Stimulated activated CD8-positive, alpha-beta memory T cell treated with anti-CD3 and anti-CD28 coated beads, Interleukin-7, amount 100 ng/mL, for 48 hours (primary cell): ENCODE measurements around the gene NVL.
"Not testable (repeated sequence)": the region's sequence is repeated elsewhere in the genome, so short reads cannot be mapped to it uniquely, and the experiment has no call there.

Experiments
- DNase-seq, 2 donors: peaks; one replicate each; pipeline ENCODE4 v3.0.0-alpha.2; 2020; ENCODE audit warnings: low read depth in 1 of 2; ENCODE audit errors: extremely low read depth in 1 of 2

The NVL gene

DNA sequence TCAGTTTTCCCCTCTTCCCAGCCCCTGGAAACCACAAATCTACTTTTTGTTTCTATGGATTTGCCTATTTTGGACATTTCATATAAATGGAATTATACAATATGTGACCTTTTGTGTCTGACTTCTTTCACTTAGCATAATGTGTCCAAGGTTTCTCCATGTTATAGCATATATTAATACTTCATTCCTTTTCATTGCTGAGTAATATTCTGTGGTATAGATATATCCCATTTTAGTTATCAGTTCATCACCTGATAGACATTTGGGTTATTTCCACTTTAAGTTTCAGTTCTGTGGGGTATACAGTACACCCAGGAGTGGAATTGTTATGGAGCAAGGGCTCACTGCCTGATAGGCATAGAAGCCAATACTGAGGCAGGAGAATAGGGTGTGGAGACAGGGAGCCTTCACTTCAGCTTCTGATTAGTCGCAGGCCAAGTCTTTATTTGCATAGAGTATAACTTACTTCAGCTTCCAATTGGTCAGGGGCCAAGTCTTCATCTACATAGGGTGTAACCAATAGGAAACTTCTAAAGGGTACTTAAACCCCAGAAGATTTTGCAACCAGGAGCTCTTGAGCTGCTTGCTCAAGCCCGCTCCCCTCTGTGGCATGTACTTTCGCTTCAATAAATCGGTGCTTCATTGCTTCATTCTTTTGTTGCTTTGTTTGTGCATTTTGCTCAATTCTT, 8.3 kb upstream of the NVL start:
- DNase-seq = no peak

DNA sequence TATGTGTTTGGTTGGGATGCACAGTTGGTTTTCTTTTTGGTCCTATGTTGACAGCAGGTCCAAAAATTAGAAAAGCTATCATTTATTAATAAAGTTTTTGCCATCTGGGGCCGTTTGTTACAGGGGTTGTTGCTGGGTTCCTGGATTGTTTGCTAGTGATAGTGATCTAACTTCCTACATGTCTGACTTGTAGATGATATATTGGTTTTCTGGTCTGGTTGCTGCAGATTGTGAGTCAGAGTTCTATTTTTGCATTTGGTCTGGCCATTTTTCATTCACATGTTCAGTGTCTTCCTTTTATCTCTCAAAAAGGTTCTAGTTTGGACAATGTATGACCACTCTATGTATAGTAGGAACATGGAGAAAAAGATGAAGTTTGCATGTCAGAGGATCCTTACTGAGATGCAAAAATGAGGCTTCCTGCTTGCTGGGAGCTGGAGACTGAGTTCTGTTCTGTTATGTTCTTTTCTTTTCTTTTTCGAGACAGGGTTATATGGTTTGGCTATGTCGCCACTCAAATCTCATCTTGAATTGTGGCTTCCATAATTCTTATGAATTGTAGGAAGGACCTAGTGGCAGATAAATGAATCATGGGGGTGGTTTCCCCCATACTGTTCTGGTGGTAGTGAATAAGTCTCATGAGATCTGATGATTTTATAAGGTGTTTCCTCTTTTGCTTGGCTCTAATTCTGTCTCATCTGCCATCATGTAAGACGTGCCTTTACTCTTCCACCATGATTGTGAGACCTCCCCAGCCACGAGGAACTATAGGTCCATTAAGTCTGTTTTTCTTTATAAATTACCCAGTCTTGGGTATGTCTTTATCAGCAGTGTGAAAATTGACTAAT, 4.2 kb upstream of the NVL start:
- DNase-seq = no peak

GRCh38 chr1:224333309-224333926, 3.4 kb upstream of the NVL start:
- DNase-seq = no peak

DNA sequence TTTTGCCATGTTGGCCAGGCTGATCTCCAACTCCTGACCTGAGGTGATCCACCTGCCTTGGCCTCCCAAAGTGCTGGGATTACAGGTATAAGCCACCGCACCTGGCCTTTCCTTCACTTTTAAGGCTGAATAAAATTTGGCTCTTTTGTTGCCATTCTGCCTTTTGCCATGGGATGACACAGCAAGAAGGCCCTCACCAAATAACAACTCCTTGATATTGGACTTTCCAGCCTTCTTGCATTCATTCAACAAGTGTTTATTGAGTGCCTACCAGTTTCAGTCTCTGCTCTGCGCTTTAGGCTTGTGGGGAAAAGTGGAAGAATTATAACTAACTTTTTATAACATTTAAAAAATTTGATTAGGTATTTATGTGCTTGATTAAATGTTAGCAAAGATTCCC, 1.9 kb upstream of the NVL start:
- no peak for DNase-seq

DNA sequence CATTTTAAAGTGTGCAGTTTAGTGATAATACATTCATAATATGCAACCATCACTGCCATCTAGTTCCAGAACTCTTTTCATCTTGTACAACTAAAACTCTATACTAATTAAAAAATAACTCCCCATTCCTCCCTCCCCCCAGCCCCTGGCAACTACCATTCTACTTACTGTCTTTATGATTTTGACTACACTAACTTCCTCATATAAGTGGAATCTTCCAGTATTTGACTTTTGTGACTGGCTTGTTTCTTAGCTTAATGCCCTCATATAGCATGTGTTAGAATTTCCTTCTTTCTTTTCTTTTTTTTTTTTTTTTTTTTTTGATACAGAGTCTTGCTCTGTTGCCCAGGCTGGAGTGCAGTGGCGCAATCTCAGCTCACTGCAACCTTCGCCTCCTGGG, 1.4 kb upstream of the NVL start:
- DNase-seq = no peak

GRCh38 chr1:224329484-224329841, 509 bp downstream of the NVL start:
- no peak for DNase-seq

GRCh38 chr1:224328644-224329043, 1.3 kb downstream of the NVL start:
- no peak for DNase-seq

GRCh38 chr1:224325959-224326358, 4.0 kb downstream of the NVL start:
- DNase-seq = no peak

DNA sequence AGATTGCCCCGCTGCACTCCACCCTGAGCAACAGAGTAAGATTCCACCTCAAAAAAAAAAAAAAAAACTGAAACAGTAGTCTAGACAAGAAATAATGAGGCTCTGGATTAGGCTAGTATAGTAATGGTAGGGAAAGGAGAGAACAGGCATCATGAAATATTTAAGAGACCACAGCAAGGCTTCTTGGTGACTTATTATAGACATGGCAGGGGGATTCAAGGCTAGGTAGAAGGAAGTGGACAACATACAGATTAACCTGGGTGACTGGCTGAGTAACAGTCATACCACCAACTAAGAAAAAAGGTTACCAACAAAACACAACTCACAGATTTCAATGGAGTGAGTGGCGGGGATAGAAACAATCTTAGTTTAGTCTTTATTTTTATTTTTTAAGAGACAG, 8.3 kb downstream of the NVL start:
- no peak for DNase-seq

DNA sequence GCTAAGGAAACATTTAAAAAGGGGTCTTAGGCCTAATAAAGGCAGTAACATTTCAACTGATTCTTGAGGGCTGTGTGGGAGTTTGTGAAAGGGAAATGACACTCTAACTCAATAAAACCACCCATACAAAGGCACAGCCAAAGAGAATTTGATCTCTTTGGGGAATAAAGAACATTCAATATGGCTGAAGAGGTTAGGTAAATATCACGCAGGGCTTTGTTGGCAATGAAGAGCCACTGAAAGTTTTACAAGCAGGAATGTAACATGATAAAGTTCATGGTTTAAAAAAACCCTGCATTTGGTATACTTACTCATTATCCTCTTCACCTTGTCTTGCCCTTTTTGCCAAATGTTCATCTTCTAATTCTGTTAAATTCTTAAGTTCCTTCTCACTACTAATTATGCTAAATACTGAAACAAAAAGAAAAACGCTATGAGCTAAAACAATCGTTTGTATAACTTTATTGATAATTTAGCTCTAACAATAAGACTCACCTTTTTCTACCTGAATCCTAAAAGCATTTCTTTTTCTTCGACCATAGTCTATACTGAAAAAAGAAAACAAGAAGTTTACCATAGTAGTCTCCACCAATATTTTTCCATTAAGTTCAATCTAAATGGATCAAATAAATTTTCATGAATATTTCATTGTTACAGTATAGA, 12.5 kb downstream of the NVL start:
- no peak for DNase-seq

DNA sequence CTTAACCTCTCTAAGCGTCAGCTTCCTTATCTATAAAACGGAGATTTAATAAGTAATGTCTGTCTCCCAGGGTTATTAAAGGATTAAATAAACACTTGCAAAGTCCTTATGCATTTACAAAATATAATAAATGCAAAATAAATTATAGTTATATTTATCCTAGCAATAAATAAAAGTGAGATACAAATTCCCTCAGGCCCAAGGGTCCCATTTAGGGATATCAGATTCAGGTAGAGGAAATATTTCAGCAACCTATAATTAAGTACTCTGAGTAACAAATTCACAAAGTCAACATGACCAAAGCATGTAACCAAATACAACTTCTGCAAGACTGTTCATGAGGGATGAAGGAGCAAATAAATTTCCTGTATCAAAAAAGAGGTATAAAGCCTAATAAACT, 17.9 kb downstream of the NVL start:
- DNase-seq = no peak

- DNase-seq = not testable (repeated sequence)
Observed at GRCh38 chr1:224311503-224311902, 18.5 kb downstream of the NVL start.

- no peak for DNase-seq
Observed at GRCh38 chr1:224308064-224308463, 21.9 kb downstream of the NVL start.

DNA sequence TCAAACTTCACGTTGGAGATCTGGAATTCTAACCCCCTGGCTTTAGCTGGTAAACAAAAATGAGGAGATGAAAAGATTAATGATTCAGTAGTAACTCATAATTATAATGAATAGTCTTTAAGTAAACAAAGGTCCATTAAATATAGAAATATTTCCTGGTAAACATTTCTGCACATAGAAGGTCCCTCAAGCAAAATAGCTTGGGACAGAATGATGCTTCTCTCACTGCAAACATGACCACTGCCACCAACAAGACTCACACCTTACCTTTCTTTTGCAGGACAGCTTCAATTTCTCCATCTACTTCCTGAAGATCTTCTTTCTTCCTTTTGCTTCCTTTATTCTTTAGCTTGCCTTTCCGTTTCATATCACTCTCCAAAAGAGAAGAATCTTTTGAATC, 25.2 kb downstream of the NVL start:
- DNase-seq = no peak

- no peak for DNase-seq
Observed at GRCh38 chr1:224302947-224303346, 27.0 kb downstream of the NVL start.

DNA sequence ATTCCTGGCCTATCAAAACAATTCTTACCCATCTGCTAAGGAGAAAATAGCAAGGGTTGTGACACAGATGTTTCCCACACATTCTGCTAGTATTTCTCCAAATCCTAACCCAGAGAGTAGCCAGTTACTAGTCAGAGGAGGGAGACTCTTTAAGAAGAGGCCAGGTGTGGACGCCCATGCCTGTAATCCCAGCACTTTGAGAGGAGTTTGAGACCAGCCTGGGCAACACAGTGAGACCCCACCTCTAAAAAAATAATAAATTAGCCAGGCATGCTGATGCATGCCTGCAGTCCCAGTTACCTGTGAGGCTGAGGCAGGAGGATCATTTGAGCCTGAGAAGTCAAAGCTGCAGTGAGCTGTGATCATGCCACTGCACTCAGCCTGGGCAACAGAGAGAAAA, 28.6 kb downstream of the NVL start:
- no peak for DNase-seq

- DNase-seq = no peak
Observed at GRCh38 chr1:224300346-224300745, 29.6 kb downstream of the NVL start.

DNA sequence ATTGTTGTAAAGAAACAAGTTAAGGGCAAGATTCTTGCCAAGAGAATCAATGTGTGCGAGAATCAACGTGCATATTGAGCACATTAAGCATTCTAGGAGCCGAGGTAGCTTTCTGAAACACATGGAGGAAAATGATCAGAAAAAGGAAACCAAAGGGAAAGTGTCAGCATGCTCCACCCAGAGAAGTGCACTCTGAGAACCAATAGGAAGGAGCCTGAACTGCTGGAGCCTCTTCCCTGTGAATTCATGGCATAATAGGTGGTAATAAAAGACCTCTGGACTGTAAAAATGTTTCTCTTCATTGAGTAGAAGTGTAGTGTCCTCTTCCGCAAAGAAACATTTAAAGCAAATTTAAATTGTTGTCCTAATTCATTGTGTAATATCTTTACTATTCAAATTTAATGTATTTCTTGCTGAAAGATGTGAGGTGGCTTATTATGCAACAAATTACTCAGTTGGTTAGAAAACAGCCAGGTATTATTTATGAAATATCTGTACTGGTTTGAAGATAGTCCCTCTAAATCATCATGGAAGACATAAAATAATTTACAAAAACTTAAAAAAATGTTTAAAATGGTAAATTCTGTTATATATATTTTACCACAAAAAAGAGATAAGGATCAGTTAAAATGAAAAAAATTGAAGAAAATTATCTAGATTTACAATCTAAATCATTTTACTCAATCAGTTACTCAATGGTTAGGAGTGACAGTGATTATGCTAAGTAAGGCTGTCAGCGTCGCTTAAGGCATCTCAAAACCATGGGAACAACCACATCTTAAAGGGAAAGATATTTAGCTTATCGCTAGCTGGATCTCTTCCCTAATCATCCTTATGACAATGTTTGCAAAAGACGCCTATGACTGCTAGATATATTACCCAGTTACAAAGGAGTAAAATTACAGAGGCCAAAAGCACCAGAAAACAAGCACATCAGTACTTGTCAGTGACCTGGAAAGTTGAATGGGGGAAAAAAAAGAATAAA, 31.3 kb downstream of the NVL start:
- no peak for DNase-seq

DNA sequence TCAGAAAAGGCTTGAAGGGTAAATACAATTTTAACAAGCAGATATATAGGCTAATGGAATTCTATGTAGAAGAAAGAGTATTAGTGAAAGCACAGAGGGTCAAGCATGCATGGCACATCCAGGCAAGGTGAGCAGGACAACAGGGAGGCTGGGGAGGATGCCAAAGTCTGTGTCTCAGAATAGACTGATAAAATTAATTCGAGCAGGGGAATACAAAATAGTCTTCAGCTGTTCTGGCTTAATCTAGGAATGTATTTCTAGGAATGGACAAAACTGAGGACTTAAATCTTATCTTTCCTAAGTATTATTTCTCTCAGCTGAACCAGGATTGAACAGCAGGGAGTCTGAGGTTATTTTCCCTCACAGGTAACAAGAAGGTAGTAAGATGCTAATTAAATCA, 35.2 kb downstream of the NVL start:
- DNase-seq = no peak

- DNase-seq = no peak
Observed at GRCh38 chr1:224292419-224292818, 37.6 kb downstream of the NVL start.
